Endodermal cell (in vitro differentiated cells): ENCODE measurements around the gene KCNG2. TPM values are rescaled to one million over a fixed set of nuclear protein-coding genes. Genes with fewer than 3 reads are reported as not detected.

Source experiments
- DNase-seq: peaks from one replicate; pipeline ENCODE4 v3.0.0-alpha.2; 2017
- H3K27ac ChIP-seq: 2 replicates; pipeline ENCODE4 v1.5.1; 2013; ENCODE audit warnings: mild to moderate bottlenecking, low read depth, low read length, moderate library complexity
- H3K27me3 ChIP-seq: 2 replicates; pipeline ENCODE4 v1.6.1; 2013; ENCODE audit warnings: mild to moderate bottlenecking, low read length, moderate library complexity; ENCODE audit not compliant: insufficient read depth, control insufficient read depth, poor library complexity, severe bottlenecking
- H3K36me3 ChIP-seq: 2 replicates; pipeline ENCODE4 v1.7.0; 2013; ENCODE audit warnings: mild to moderate bottlenecking, low read length, moderate library complexity; ENCODE audit not compliant: control insufficient read depth, insufficient read depth
- H3K4me1 ChIP-seq: one replicate; pipeline ENCODE4 v1.7.0; 2013; ENCODE audit warnings: low read length; ENCODE audit not compliant: control insufficient read depth, insufficient read depth
- H3K4me3 ChIP-seq: 2 replicates; pipeline ENCODE4 v1.5.1; 2013; ENCODE audit warnings: mild to moderate bottlenecking, low read length, moderate library complexity
- H3K9ac ChIP-seq: 2 replicates; pipeline ENCODE4 v1.6.1; 2013; ENCODE audit warnings: mild to moderate bottlenecking, low read length, moderate library complexity; ENCODE audit not compliant: poor library complexity, severe bottlenecking; ENCODE audit errors: extremely low read depth
- H3K9me3 ChIP-seq: 2 replicates; pipeline ENCODE4 v1.6.1; 2013; ENCODE audit warnings: mild to moderate bottlenecking, low read length, moderate library complexity; ENCODE audit not compliant: control insufficient read depth
- H3K27ac Mint-ChIP-seq: 2 replicates; pipeline ENCODE4 v1.8.0; 2020; ENCODE audit warnings: mixed read lengths
- H3K27me3 Mint-ChIP-seq: 2 replicates; pipeline ENCODE4 v1.8.0; 2021; ENCODE audit warnings: mild to moderate bottlenecking, mixed read lengths; ENCODE audit not compliant: insufficient read depth
- H3K36me3 Mint-ChIP-seq: 2 replicates; pipeline ENCODE4 v1.8.0; 2020; ENCODE audit warnings: low read depth, mixed read lengths
- H3K4me1 Mint-ChIP-seq: 2 replicates; pipeline ENCODE4 v1.8.0; 2020; ENCODE audit warnings: mixed read lengths
- H3K4me3 Mint-ChIP-seq: 2 replicates; pipeline ENCODE4 v1.8.0; 2020; ENCODE audit warnings: mild to moderate bottlenecking, moderate library complexity, mixed read lengths
- H3K9me3 Mint-ChIP-seq: 2 replicates; pipeline ENCODE4 v1.8.0; 2020; ENCODE audit warnings: mild to moderate bottlenecking, mixed read lengths
- WGBS, 2 experiments: methylation state at CpG; one replicate each; pipeline versions ENCODE4 v1.1.5 to v1.1.7; 2013; ENCODE audit warnings: missing lambda C conversion rate in 2 of 2, mixed read lengths in 1 of 2; ENCODE audit not compliant: insufficient coverage in 1 of 2, insufficient read length in 1 of 2; 5-methylcytosine and 5-hydroxymethylcytosine counted together
- total RNA-seq, 2 donors: library from RNA; stranded (reverse); fragmentation: NEBNext Ultra II Directional in 1 of 2; extraction: Animal tissue kit (Norgen Biotek cat#: 25700) in 1 of 2; gene quantifications; 2 replicates in 1 of 2; 3 replicates in 1 of 2; pipeline ENCODE4 v1.2.1, GENCODE V29; 2021
- TF ChIP-seq, protein P1 (sequence below): fragments of 200-600 bp; sonication (generic); conservative IDR thresholded peaks from 2 replicates; pipeline ENCODE4 v1.5.0; 2021; ENCODE audit warnings: antibody characterized with exemption, mild to moderate bottlenecking

Gene KCNG2
- total RNA-seq, 2 donors from 2014 or later, result not detected

DNA sequence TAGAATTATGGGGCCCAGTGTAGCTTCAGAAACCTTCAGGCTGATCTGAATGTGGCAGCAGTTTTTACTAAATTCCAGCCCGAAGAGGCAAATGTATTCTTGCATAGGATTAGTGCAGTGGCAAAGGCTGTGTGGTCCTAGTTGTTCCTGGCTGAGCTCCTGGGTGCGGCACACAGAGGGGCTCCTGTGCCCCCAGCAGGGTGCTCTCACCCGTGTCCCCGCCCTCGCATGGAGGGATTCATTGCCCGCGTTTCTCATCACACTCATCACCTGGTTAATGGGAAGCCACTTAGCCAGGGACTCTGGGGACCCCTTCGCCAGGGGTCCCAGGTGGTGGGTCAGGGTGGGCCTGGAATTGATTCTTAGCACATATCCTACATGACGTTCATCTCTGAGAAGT is 3.9 kb downstream of the KCNG2 start:
- Histone ChIP-seq H3K9me3 (no peaks in the 10 kb centered on the region), H3K27ac (no peak overlapping the region), H3K36me3 (no peaks in the 10 kb centered on the region), H3K4me3 (no peak overlapping the region), H3K9ac (no peak overlapping the region), H3K4me1 (no peaks in the 10 kb centered on the region), H3K27me3 (peaks cover 56% of the 10 kb centered on the region)
- Mint-ChIP-seq H3K27ac (no peak overlapping the region), H3K4me1 (peaks cover 7% of the 10 kb centered on the region), H3K4me3 (no peak overlapping the region), H3K9me3 (no peaks in the 10 kb centered on the region), H3K27me3 (peaks cover 35% of the 10 kb centered on the region), H3K36me3 (no peaks in the 10 kb centered on the region)
- TF ChIP-seq, protein P1, sequence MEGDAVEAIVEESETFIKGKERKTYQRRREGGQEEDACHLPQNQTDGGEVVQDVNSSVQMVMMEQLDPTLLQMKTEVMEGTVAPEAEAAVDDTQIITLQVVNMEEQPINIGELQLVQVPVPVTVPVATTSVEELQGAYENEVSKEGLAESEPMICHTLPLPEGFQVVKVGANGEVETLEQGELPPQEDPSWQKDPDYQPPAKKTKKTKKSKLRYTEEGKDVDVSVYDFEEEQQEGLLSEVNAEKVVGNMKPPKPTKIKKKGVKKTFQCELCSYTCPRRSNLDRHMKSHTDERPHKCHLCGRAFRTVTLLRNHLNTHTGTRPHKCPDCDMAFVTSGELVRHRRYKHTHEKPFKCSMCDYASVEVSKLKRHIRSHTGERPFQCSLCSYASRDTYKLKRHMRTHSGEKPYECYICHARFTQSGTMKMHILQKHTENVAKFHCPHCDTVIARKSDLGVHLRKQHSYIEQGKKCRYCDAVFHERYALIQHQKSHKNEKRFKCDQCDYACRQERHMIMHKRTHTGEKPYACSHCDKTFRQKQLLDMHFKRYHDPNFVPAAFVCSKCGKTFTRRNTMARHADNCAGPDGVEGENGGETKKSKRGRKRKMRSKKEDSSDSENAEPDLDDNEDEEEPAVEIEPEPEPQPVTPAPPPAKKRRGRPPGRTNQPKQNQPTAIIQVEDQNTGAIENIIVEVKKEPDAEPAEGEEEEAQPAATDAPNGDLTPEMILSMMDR, result no peak
- 87 to 100% methylated on average over 2 to 9 of the region's 9 CpGs for WGBS, 2 experiments
- DNase-seq, result no peak

DNA sequence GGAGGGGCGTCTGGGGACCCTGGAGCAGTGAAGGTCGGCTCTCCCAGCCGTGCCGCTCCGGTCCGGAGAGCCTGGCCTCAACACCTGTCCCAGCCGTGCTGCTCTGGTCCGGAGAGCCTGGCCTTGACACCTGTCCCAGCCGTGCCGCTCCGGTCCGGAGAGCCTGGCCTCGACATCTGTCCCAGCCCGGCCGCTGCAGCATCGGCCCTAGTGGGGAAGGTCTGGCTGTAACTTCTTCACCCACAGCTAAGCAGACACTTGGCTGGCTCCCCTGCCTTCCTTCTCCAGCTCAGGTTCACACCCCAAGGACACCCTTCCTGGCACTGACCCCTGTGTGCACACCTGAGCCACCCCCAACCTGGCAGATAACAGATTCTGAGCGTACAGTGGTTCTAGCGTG is 4.6 kb downstream of the KCNG2 start:
- Mint-ChIP-seq H3K27me3 (peaks cover 28% of the 10 kb centered on the region), H3K4me3 (no peak overlapping the region), H3K9me3 (no peaks in the 10 kb centered on the region), H3K36me3 (no peaks in the 10 kb centered on the region), H3K27ac (no peak overlapping the region), H3K4me1 (peaks cover 5% of the 10 kb centered on the region)
- H3K27me3 ChIP-seq, result peaks cover 49% of the 10 kb centered on the region
- H3K36me3 ChIP-seq, result no peaks in the 10 kb centered on the region
- H3K4me3 ChIP-seq, result no peak overlapping the region
- no peak overlapping the region for H3K27ac ChIP-seq
- no peaks in the 10 kb centered on the region for H3K4me1 ChIP-seq
- DNase-seq, result no peak
- no peaks in the 10 kb centered on the region for H3K9me3 ChIP-seq
- H3K9ac ChIP-seq, result no peak overlapping the region
- 95 to 98% methylated on average over 8 to 18 of the region's 18 CpGs for WGBS, 2 experiments
- TF ChIP-seq, protein P1, result no peak

DNA sequence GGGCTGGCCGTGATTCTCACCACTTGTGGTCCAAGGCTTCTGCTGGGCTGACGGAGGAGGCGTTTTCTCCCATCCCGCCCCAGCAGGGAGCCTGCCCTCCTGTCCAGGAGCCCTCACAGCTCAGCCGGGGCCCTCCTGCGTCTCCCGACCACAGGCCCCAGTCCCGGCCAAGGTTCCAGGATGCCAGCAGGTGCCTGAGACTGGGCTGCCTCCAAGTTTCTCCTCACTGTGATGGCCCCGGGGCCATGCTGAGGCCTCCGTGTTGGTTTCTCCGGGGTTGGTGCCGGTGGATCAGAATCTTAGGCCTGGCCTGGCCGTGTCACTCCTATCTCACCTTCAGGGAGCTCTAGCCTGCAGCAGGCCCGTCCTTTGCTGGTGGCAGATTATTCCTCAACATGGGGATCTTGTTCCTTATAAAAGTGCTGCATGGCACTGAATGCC is 5.9 kb downstream of the KCNG2 start:
- Histone ChIP-seq H3K9me3 (no peaks in the 10 kb centered on the region), H3K9ac (no peak overlapping the region), H3K4me3 (no peak overlapping the region), H3K4me1 (no peaks in the 10 kb centered on the region), H3K27me3 (peaks cover 39% of the 10 kb centered on the region), H3K36me3 (no peaks in the 10 kb centered on the region), H3K27ac (no peak overlapping the region)
- H3K9me3 Mint-ChIP-seq, result no peaks in the 10 kb centered on the region
- no peaks in the 10 kb centered on the region for H3K36me3 Mint-ChIP-seq
- TF ChIP-seq, protein P1, result no peak
- DNase-seq, result no peak
- no peak overlapping the region for H3K27ac Mint-ChIP-seq
- H3K4me1 Mint-ChIP-seq, result peaks cover 3% of the 10 kb centered on the region
- no peak overlapping the region for H3K4me3 Mint-ChIP-seq
- peaks cover 24% of the 10 kb centered on the region for H3K27me3 Mint-ChIP-seq
- WGBS, 2 experiments, result 91 to 93% methylated on average over 14 of the region's 14 CpGs
